GM10248 (cell line): Measurements from ENCODE around the gene INSYN2B.

Source experiments
- CTCF ChIA-PET: fragments of 300-600 bp; sonication (Branson Sonifier 250); formaldehyde crosslinking; extraction: SDS; loops from one replicate; lab custom pipeline; 2021; ENCODE audit warnings: antibody characterized with exemption; lab: Yijun Ruan, JAX
- POLR2A ChIA-PET: fragments of 350-650 bp; sonication (Branson Sonifier 250); formaldehyde crosslinking; extraction: SDS; loops from one replicate; lab custom pipeline; 2020; ENCODE audit warnings: antibody characterized with exemption; lab: Yijun Ruan, JAX
- DNase-seq: peaks from one replicate; pipeline ENCODE4 v3.0.0; 2012; ENCODE audit errors: extremely low spot score
- TF ChIP-seq, protein P1 (sequence below): IDR thresholded peaks from 2 replicates; pipeline ENCODE4 v1.5.1; 2012; ENCODE audit warnings: mild to moderate bottlenecking, low read depth; ENCODE audit errors: extremely low read depth, missing control alignments, control extremely low read depth

Gene INSYN2B

GRCh38 chr5:169933127-169933526 lies 47.2 kb downstream of the INSYN2B start:
- POLR2A ChIA-PET: no interaction called here
- TF ChIP-seq, protein P1, sequence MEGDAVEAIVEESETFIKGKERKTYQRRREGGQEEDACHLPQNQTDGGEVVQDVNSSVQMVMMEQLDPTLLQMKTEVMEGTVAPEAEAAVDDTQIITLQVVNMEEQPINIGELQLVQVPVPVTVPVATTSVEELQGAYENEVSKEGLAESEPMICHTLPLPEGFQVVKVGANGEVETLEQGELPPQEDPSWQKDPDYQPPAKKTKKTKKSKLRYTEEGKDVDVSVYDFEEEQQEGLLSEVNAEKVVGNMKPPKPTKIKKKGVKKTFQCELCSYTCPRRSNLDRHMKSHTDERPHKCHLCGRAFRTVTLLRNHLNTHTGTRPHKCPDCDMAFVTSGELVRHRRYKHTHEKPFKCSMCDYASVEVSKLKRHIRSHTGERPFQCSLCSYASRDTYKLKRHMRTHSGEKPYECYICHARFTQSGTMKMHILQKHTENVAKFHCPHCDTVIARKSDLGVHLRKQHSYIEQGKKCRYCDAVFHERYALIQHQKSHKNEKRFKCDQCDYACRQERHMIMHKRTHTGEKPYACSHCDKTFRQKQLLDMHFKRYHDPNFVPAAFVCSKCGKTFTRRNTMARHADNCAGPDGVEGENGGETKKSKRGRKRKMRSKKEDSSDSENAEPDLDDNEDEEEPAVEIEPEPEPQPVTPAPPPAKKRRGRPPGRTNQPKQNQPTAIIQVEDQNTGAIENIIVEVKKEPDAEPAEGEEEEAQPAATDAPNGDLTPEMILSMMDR: no peak
- no peak for DNase-seq
- CTCF ChIA-PET: interaction anchor here (1.4 kb wide), 1 partner anchor 12 kb away, joined by 4 read pairs; no protein-coding TSS in a partner anchor

DNA sequence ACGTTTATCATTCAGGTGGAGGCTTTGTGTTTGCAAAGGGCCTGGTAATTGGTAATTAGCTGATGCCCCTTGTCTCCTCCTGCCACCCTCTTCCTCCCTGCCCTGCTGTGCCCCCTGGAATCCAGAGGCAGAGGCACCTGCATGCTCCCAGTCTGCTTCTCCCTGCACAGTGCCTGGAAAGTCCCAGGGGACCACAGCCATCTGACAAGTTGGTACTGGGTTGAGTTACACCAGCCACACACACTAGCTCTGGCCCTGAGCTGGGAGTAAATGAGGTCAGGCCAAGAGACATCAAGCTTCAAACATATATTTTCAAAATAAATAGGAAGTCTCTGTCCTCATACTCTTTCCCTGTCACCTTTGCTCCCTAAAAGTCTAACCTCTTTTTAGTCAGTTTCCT lies 56.3 kb downstream of the INSYN2B start:
- ChIA-PET CTCF (interaction anchor here (1.7 to 2.8 kb wide), 2 partner anchors 15 to 20 kb away, joined by 5 to 10 read pairs; no protein-coding TSS in a partner anchor), POLR2A (no interaction called here)
- peak; percentile 20 for DNase-seq
- TF ChIP-seq, protein P1: no peak

GRCh38 chr5:169922474-169922873 lies 57.8 kb downstream of the INSYN2B start:
- CTCF ChIA-PET: interaction anchor here (0.8 to 2.2 kb wide), 4 partner anchors 9 to 25 kb away, joined by 3 to 6 read pairs (median 5); no protein-coding TSS in a partner anchor
- DNase-seq: no peak
- TF ChIP-seq, protein P1: no peak
- POLR2A ChIA-PET: no interaction called here

DNA sequence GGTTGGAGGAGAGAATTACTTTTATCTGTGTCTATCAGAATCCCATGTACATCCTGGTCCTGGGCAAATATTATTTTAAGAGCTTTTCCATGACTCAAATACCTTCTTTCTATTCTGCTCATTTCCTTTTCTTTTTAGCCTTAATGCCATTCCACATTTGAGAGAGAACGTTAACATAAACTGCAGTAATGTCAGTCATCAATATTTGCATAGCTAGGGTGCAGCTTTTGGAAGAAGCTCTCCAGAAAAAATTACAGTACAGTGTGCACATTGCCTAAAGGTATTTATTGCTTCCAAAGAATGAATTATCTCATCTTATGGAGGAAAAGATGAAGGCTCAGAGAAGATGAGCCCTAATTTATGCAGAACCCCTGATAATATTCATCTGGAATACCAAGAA lies 58.3 kb downstream of the INSYN2B start:
- DNase-seq: no peak
- ChIA-PET CTCF (interaction anchor here (0.8 to 2.2 kb wide), 4 partner anchors 9 to 24 kb away, joined by 3 to 6 read pairs (median 5); no protein-coding TSS in a partner anchor), POLR2A (no interaction called here)
- TF ChIP-seq, protein P1: no peak

DNA sequence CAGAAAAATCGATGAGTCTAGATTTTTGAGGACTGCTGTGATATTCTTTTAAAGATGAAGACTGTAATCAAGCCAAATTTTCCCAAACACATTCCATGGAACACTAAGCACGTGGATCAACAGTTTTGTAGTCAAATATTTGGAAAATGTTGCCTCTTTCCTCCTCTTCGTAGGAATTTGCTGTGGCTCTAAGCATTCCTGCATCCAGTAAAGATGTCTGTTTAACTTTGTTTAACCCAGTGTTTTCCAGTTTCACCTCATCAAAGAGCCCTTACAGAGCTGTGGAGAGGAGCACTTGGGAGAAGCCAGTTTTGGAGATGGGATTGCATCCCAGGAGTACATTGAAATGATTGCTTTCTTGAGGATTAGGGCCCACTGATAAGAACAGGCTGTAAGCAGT lies 58.9 kb downstream of the INSYN2B start:
- ChIA-PET CTCF (interaction anchor here (1.3 to 2.2 kb wide), 3 partner anchors 13 to 18 kb away, joined by 4 to 6 read pairs (median 5); no protein-coding TSS in a partner anchor), POLR2A (no interaction called here)
- DNase-seq: no peak
- TF ChIP-seq, protein P1: no peak

- CTCF ChIA-PET: interaction anchor here (1.3 kb wide), 2 partner anchors 12 to 117 kb away, joined by 3 to 4 read pairs; no protein-coding TSS in a partner anchor
- no peak for DNase-seq
- POLR2A ChIA-PET: no interaction called here
- TF ChIP-seq, protein P1: no peak
Observed at GRCh38 chr5:169920474-169920873, 59.8 kb downstream of the INSYN2B start.
